HCT116 (cell line): ENCODE data around the gene PDE4D. TPM values are rescaled to one million over a fixed set of nuclear protein-coding genes. Genes with fewer than 3 reads are reported as not detected.

Source experiments
- ATAC-seq: fragments of 200-7000 bp; cut with Tn5 transposase; 2 replicates; pipeline ENCODE4 v1.9.1; 2020; ENCODE audit warnings: mild to moderate bottlenecking, moderate library complexity
- BruUV-seq: library from RNA; stranded (reverse); fragments of 400-500 nt; replicated peaks from 2 replicates; lab custom pipeline; 2021; lab: Mats Ljungman, UMichigan
- CTCF ChIA-PET: fragments of 300-600 bp; sonication (Branson Sonifier 250); formaldehyde crosslinking; loops from one replicate; lab custom pipeline; 2021; ENCODE audit warnings: antibody characterized with exemption; lab: Charles Lee
- POLR2A ChIA-PET: fragments of 300-600, 350-600 bp; sonication (Branson Sonifier 250); formaldehyde crosslinking; loops from one replicate; lab custom pipeline; 2021; ENCODE audit warnings: antibody characterized with exemption; lab: Charles Lee
- RAD21 ChIA-PET, 2 experiments: fragments of 300-600 bp; sonication (Branson Sonifier 250); formaldehyde crosslinking; loops; one replicate each; lab custom pipeline; 2023; ENCODE audit warnings: low total read pairs in 2 of 2; ENCODE audit not compliant: uncharacterized antibody in 2 of 2, unreplicated experiment in 2 of 2, low non-redundant PET in 1 of 2; lab: Charles Lee
- DNase-seq: peaks from one replicate; pipeline ENCODE4 v3.0.0-alpha.2; 2010; ENCODE audit warnings: low read depth, low spot score
- H2AFZ ChIP-seq: fragments of 200-600 bp; shearing (Covaris generic), sonication (generic); 2 replicates; pipeline ENCODE4 v1.6.1; 2017; ENCODE audit warnings: low read depth, mixed run types, mixed read lengths, antibody characterized with exemption, low read length; ENCODE audit not compliant: poor library complexity, severe bottlenecking
- H3K27ac ChIP-seq: 2 replicates; pipeline ENCODE4 v1.5.1; 2012; ENCODE audit warnings: low read depth, low read length
- H3K27me3 ChIP-seq: fragments of 200-600 bp; sonication (generic); 2 replicates; pipeline ENCODE4 v1.6.1; 2016; ENCODE audit warnings: mixed run types, low read length, mixed read lengths; ENCODE audit not compliant: insufficient read depth
- H3K36me3 ChIP-seq, 2 experiments: fragments of 200-500 bp in 1 of 2; fragments of 200-600 bp in 1 of 2; sonication (Bioruptor generic) in 1 of 2; sonication (generic) in 1 of 2; 2 replicates each; pipeline versions ENCODE4 v1.5.1 to v1.6.1; 2014 to 2016; ENCODE audit warnings: low read length in 2 of 2, inconsistent platforms in 1 of 2, mixed read lengths in 1 of 2, mixed run types in 1 of 2; ENCODE audit not compliant: insufficient read depth in 2 of 2, control insufficient read depth in 1 of 2
- H3K4me1 ChIP-seq, 2 experiments: fragments of 200-600 bp in 1 of 2; sonication (generic) in 1 of 2; 2 replicates each; pipeline versions ENCODE4 v1.5.1 to v1.6.1; 2012 to 2017; ENCODE audit warnings: low read length in 2 of 2, inconsistent platforms in 1 of 2, mild to moderate bottlenecking in 1 of 2, mixed read lengths in 1 of 2, mixed run types in 1 of 2, moderate library complexity in 1 of 2; ENCODE audit not compliant: insufficient read depth in 2 of 2, control insufficient read depth in 1 of 2
- H3K4me2 ChIP-seq: fragments of 200-600 bp; sonication (generic); 2 replicates; pipeline ENCODE4 v1.6.1; 2017; ENCODE audit warnings: mixed run types, low read length, mixed read lengths
- H3K4me3 ChIP-seq, 2 experiments: fragments of 200-600 bp in 1 of 2; sonication (generic) in 1 of 2; replicated peaks in 1 of 2; 2 replicates each; pipeline ENCODE4 v1.5.1; 2011 to 2016; ENCODE audit warnings: low read length in 2 of 2, control low read depth in 1 of 2, low read depth in 1 of 2, mild to moderate bottlenecking in 1 of 2, mixed read lengths in 1 of 2, mixed run types in 1 of 2
- H3K79me2 ChIP-seq: fragments of 200-600 bp; sonication (generic); 2 replicates; pipeline ENCODE4 v1.6.1; 2017; ENCODE audit warnings: mild to moderate bottlenecking, mixed run types, low read length, moderate library complexity, mixed read lengths; ENCODE audit not compliant: insufficient read depth
- H3K9ac ChIP-seq: fragments of 200-600 bp; sonication (generic); 2 replicates; pipeline ENCODE4 v1.6.1; 2016; ENCODE audit warnings: low read length, mixed read lengths
- H3K9me2 ChIP-seq: fragments of 200-600 bp; sonication (generic), shearing (Covaris generic); 2 replicates; pipeline ENCODE4 v1.6.1; 2017; ENCODE audit warnings: mixed run types, mild to moderate bottlenecking, moderate library complexity; ENCODE audit not compliant: insufficient read depth
- H3K9me3 ChIP-seq, 2 experiments: fragments of 200-500 bp in 1 of 2; fragments of 200-600 bp in 1 of 2; sonication (Bioruptor generic) in 1 of 2; sonication (generic) in 1 of 2; 2 replicates each; pipeline ENCODE4 v1.6.1; 2014 to 2017; ENCODE audit warnings: low read length in 2 of 2, mixed read lengths in 2 of 2, inconsistent platforms in 1 of 2, low read depth in 1 of 2, mild to moderate bottlenecking in 1 of 2, mixed run types in 1 of 2, moderate library complexity in 1 of 2; ENCODE audit not compliant: control insufficient read depth in 1 of 2, insufficient read depth in 1 of 2
- H4K20me1 ChIP-seq: fragments of 200-600 bp; sonication (generic), shearing (Covaris generic); 2 replicates; pipeline ENCODE4 v1.6.1; 2017; ENCODE audit warnings: mixed run types, mild to moderate bottlenecking, moderate library complexity; ENCODE audit not compliant: insufficient read depth
- EGR1 ChIP-seq: IDR thresholded peaks from 2 replicates; pipeline ENCODE4 v1.6.1; 2012; ENCODE audit warnings: low read depth
- FOSL1 ChIP-seq: IDR thresholded peaks from 2 replicates; pipeline ENCODE4 v1.6.1; 2012; ENCODE audit warnings: low read depth
- POLR2AphosphoS5 ChIP-seq: IDR thresholded peaks from 2 replicates; pipeline ENCODE4 v1.6.1; 2011; ENCODE audit warnings: mild to moderate bottlenecking, low read depth, low read length, moderate library complexity
- RAD21 ChIP-seq: IDR thresholded peaks from 2 replicates; pipeline ENCODE4 v1.6.1; 2012; ENCODE audit warnings: low read depth, mild to moderate bottlenecking
- SIN3A ChIP-seq: IDR thresholded peaks from 2 replicates; pipeline ENCODE4 v1.6.1; 2012; ENCODE audit warnings: low read depth
- SP1 ChIP-seq: IDR thresholded peaks from 2 replicates; pipeline ENCODE4 v1.6.1; 2012; ENCODE audit warnings: low read depth
- SRF ChIP-seq: IDR thresholded peaks from 2 replicates; pipeline ENCODE4 v1.6.1; 2012; ENCODE audit warnings: low read depth
- ZFX ChIP-seq: fragments of 450-650 bp; IDR thresholded peaks from 2 replicates; pipeline ENCODE4 v1.6.1; 2017
- ZNF274 ChIP-seq: fragments of 200-500 bp; sonication (Bioruptor generic); IDR thresholded peaks from 2 replicates; pipeline ENCODE4 v1.6.1; 2014; ENCODE audit warnings: mild to moderate bottlenecking, low read depth, low read length, inconsistent platforms
- intact Hi-C: fragments of 100-400 bp; cut with micrococcal nuclease; formaldehyde crosslinking; loops from 2 replicates; pipeline ENCODE4 v1.10.0; 2022
- total RNA-seq: library from RNA; stranded (reverse); gene quantifications from one replicate; pipeline ENCODE4 v1.2.1, GENCODE V29; 2021; ENCODE audit not compliant: unreplicated experiment
- TF ChIP-seq, protein P1 (sequence below): IDR thresholded peaks from 2 replicates; pipeline ENCODE4 v1.6.1; 2012; ENCODE audit warnings: low read depth
- TF ChIP-seq, protein P2 (sequence below), 3 experiments: fragments of 200-600 bp in 1 of 3; sonication (generic) in 1 of 3; IDR thresholded peaks in 2 of 3; conservative IDR thresholded peaks in 1 of 3; 2 replicates each; pipeline ENCODE4 v1.5.1; 2012 to 2017; ENCODE audit warnings: low read depth in 2 of 3, low read length in 2 of 3, antibody characterized with exemption in 1 of 3, borderline replicate concordance in 1 of 3, control low read depth in 1 of 3, mild to moderate bottlenecking in 1 of 3, mixed read lengths in 1 of 3, mixed run types in 1 of 3, moderate library complexity in 1 of 3; ENCODE audit not compliant: insufficient read depth in 1 of 3
- TF ChIP-seq, protein P3 (sequence below): IDR thresholded peaks from 2 replicates; pipeline ENCODE4 v1.6.1; 2012

The PDE4D gene
- total RNA-seq, 1 experiment from 2014 or later, result 1.1 TPM

DNA sequence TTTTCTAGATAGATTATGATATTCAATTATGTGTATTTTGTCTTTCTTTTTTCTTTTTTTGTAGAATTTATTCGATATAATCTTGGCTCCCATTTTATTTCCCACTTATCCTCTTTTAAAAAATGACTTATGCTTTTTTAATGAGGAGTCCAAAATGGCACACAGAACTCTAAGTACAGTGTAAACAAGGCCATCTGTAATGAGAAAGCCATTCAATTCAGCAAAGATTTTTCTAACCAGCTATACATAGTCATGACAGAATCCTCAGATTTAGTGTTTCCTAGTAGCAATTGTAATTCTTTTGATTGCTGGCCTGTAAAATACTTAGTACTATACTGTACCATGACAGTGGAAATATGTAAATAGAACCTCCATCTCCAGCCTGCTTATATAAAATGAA lies 659.3 kb downstream of the PDE4D start:
- Histone ChIP-seq H3K36me3 (no peaks in the 10 kb centered on the region), H3K27ac (no peak overlapping the region), H3K27me3 (peaks cover 55% of the 10 kb centered on the region), H3K9ac (no peak overlapping the region), H3K4me2 (no peak overlapping the region), H4K20me1 (no peaks in the 10 kb centered on the region), H3K79me2 (no peaks in the 10 kb centered on the region), H3K4me3 (no peak overlapping the region), H2AFZ (no peak overlapping the region), H3K9me2 (no peaks in the 10 kb centered on the region), H3K4me1 (no peaks in the 10 kb centered on the region), H3K9me3 (no peaks in the 10 kb centered on the region)
- CTCF ChIA-PET, result no interaction called here
- DNase-seq, result no peak
- POLR2A ChIA-PET, result no interaction called here
- ATAC-seq, result no peak
- TF ChIP-seq POLR2AphosphoS5 (no peak), RAD21 (no peak), FOSL1 (no peak), ZFX (no peak), ZNF274 (no peak), SP1 (no peak), SIN3A (no peak), SRF (no peak), EGR1 (no peak)
- TF ChIP-seq, protein P1, sequence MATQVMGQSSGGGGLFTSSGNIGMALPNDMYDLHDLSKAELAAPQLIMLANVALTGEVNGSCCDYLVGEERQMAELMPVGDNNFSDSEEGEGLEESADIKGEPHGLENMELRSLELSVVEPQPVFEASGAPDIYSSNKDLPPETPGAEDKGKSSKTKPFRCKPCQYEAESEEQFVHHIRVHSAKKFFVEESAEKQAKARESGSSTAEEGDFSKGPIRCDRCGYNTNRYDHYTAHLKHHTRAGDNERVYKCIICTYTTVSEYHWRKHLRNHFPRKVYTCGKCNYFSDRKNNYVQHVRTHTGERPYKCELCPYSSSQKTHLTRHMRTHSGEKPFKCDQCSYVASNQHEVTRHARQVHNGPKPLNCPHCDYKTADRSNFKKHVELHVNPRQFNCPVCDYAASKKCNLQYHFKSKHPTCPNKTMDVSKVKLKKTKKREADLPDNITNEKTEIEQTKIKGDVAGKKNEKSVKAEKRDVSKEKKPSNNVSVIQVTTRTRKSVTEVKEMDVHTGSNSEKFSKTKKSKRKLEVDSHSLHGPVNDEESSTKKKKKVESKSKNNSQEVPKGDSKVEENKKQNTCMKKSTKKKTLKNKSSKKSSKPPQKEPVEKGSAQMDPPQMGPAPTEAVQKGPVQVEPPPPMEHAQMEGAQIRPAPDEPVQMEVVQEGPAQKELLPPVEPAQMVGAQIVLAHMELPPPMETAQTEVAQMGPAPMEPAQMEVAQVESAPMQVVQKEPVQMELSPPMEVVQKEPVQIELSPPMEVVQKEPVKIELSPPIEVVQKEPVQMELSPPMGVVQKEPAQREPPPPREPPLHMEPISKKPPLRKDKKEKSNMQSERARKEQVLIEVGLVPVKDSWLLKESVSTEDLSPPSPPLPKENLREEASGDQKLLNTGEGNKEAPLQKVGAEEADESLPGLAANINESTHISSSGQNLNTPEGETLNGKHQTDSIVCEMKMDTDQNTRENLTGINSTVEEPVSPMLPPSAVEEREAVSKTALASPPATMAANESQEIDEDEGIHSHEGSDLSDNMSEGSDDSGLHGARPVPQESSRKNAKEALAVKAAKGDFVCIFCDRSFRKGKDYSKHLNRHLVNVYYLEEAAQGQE, result no peak
- TF ChIP-seq, protein P2, sequence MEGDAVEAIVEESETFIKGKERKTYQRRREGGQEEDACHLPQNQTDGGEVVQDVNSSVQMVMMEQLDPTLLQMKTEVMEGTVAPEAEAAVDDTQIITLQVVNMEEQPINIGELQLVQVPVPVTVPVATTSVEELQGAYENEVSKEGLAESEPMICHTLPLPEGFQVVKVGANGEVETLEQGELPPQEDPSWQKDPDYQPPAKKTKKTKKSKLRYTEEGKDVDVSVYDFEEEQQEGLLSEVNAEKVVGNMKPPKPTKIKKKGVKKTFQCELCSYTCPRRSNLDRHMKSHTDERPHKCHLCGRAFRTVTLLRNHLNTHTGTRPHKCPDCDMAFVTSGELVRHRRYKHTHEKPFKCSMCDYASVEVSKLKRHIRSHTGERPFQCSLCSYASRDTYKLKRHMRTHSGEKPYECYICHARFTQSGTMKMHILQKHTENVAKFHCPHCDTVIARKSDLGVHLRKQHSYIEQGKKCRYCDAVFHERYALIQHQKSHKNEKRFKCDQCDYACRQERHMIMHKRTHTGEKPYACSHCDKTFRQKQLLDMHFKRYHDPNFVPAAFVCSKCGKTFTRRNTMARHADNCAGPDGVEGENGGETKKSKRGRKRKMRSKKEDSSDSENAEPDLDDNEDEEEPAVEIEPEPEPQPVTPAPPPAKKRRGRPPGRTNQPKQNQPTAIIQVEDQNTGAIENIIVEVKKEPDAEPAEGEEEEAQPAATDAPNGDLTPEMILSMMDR (IDR thresholded peaks at IDR 0.05 in 2 of 3, conservative IDR thresholded peaks at IDR 0.05 in 1 of 3; ENCODE audit: borderline replicate concordance in 1 of 3, insufficient read depth in 1 of 3, low read depth in 2 of 3, low read length in 2 of 3), result no peak
- TF ChIP-seq, protein P3, sequence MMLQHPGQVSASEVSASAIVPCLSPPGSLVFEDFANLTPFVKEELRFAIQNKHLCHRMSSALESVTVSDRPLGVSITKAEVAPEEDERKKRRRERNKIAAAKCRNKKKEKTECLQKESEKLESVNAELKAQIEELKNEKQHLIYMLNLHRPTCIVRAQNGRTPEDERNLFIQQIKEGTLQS, result no peak
- RAD21 ChIA-PET, result no interaction called here
- no TSS peak for BruUV-seq
- intact Hi-C loops, result no loop called here
